ENCODE results near the gene SGK1. TPM values are rescaled to one million over a fixed set of nuclear protein-coding genes. Genes with fewer than 3 reads are reported as not detected.

The SGK1 gene
- total and polyA plus RNA-seq, 10 of the 15 experiments (the other 5 are each of a cell fraction or from before 2014, with no cell fraction given): 0.62 to 5.1 (median 2.9) TPM

- no TSS peak for BruUV-seq (replicated peaks)
Observed at GRCh38 chr6:134152767-134153485, 165.0 kb downstream of the SGK1 start.

More at GRCh38 chr6:134152767-134153485, 165.0 kb downstream of the SGK1 start:
- in situ Hi-C loops (cut with MboI) (no loop called here), intact Hi-C loops (cut with micrococcal nuclease; ENCODE audit: unreplicated experiment) (no loop called here)
- ChIA-PET RAD21 (ENCODE audit: unreplicated experiment) (no interaction called here), CTCF (interaction anchor here (0.5 to 3.0 kb wide), 7 partner anchors 8 to 787 kb away, joined by 3 to 15 read pairs (median 3); no protein-coding TSS in a partner anchor), POLR2A (no interaction called here), SMC1A (ENCODE audit: uncharacterized antibody, unreplicated experiment) (interaction anchor here (0.8 to 1.1 kb wide), 4 partner anchors 9 to 786 kb away, joined by 3 to 4 read pairs (median 4); no protein-coding TSS in a partner anchor)
- H3K27ac ChIP-seq (ENCODE audit: control insufficient read depth, insufficient read depth): no peak overlapping the region
- no peak overlapping the region for H3K4me2 ChIP-seq (ENCODE audit: control insufficient read depth, insufficient read depth)
- H3K27me3 ChIP-seq (replicated peaks in 1 of 2; ENCODE audit: control insufficient read depth in 2 of 2, insufficient read depth in 2 of 2, low read length in 1 of 2): peaks cover 1 to 3% of the 10 kb centered on the region in 2 experiments; a peak in 2 of 4 replicates
- no peak overlapping the region for H3K9ac ChIP-seq (ENCODE audit: control insufficient read depth, insufficient read depth, low read length)
- TF ChIP-seq PML (IDR thresholded peaks at IDR 0.05; ENCODE audit: low read length): no peak
- TF ChIP-seq IKZF1 (conservative IDR thresholded peaks at IDR 0.05): no peak
- no peak for TF ChIP-seq FOXM1 (IDR thresholded peaks at IDR 0.05; ENCODE audit: low read depth, low read length)
- TF ChIP-seq TAF1 (IDR thresholded peaks at IDR 0.05; ENCODE audit: borderline replicate concordance, low read depth, low read length): no peak
- no peak for TF ChIP-seq MEF2B (IDR thresholded peaks at IDR 0.05; ENCODE audit: partially characterized antibody, poor library complexity, severe bottlenecking)
- TF ChIP-seq YBX1 (IDR thresholded peaks at IDR 0.05): no peak
- no peak for TF ChIP-seq SUPT20H (IDR thresholded peaks at IDR 0.05; ENCODE audit: borderline replicate concordance, control insufficient read depth, low read depth, low read length)
- TF ChIP-seq CTCF (IDR thresholded peaks at IDR 0.05 in 2 of 3, conservative IDR thresholded peaks at IDR 0.05 in 1 of 3; ENCODE audit: control insufficient read depth in 2 of 3, extremely low read depth in 1 of 3, insufficient read depth in 1 of 3, low read depth in 3 of 3, low read length in 3 of 3): no peak
- DNase-seq (ENCODE audit: low read depth, low spot score) (no peak), ATAC-seq (no peak), FAIRE-seq (no peak)
- H3K79me2 ChIP-seq (ENCODE audit: control insufficient read depth, insufficient read depth, low read length): no peaks in the 10 kb centered on the region
- H3K4me3 ChIP-seq: no peak overlapping the region
- no peaks in the 10 kb centered on the region for H3K36me3 ChIP-seq (ENCODE audit: control insufficient read depth in 2 of 2, insufficient read depth in 2 of 2, low read length in 1 of 2)
- no peaks in the 10 kb centered on the region for H4K20me1 ChIP-seq (ENCODE audit: control insufficient read depth, insufficient read depth)
- WGBS (ENCODE audit: insufficient coverage, insufficient replicate concordance, low lambda C conversion rate, missing lambda C conversion rate): 35% methylated on average over 8 of the region's 8 CpGs
- H3K9me3 ChIP-seq (replicated peaks; ENCODE audit: control insufficient read depth, insufficient read depth, low read length): no peaks in the 10 kb centered on the region
- no peaks in the 10 kb centered on the region for H3K4me1 ChIP-seq (ENCODE audit: control insufficient read depth, insufficient read depth, low read length)
- no peak overlapping the region for H2AFZ ChIP-seq (ENCODE audit: control insufficient read depth, low read depth, low read length)
